ENCODE results near the gene STX3. TPM values are rescaled to one million over a fixed set of nuclear protein-coding genes. Genes with fewer than 3 reads are reported as not detected.

STX3 gene
- total RNA-seq, 4 donors from 2014 or later, result 36.5 to 46.4 (median 41.6) TPM

GRCh38 chr11:59710136-59710847 is 44.9 kb upstream of the STX3 start:
- TF ChIP-seq CTCF (IDR thresholded peaks at IDR 0.05) (no peak), POLR2A (IDR thresholded peaks at IDR 0.05) (no peak)
- Histone ChIP-seq H3K9me3 (no peaks in the 10 kb centered on the region), H3K4me1 (no peaks in the 10 kb centered on the region), H3K36me3 (no peaks in the 10 kb centered on the region), H3K4me3 (replicated peaks in 1 of 3) (no peak overlapping the region), H3K27ac (no peak overlapping the region), H3K27me3 (no peaks in the 10 kb centered on the region)
- intact Hi-C loops (cut with DNase I), result no loop called here
- DNase-seq, result no peak
- WGBS, 2 donors, result 77 to 86% methylated on average over 3 of the region's 3 CpGs

GRCh38 chr11:59713745-59714144 is 41.4 kb upstream of the STX3 start, which contains the start of gene OR10V1:
Gene OR10V1, minus strand, starts transcription at chr11:59713845. Its CDS starts 0 bp downstream, at chr11:59713845.
- WGBS, 2 donors, result 82 to 88% methylated on average over 2 of the region's 2 CpGs
- intact Hi-C loops (cut with DNase I), result no loop called here
- H3K27ac ChIP-seq, result no peak within 1 kb of the TSS

GRCh38 chr11:59716051-59716450 is 39.1 kb upstream of the STX3 start:
- WGBS, 2 donors, result 77 to 80% methylated on average over 3 of the region's 3 CpGs
- no peaks in the 10 kb centered on the region for H3K9me3 ChIP-seq
- no peaks in the 10 kb centered on the region for H3K4me1 ChIP-seq
- no peak for TF ChIP-seq CTCF (IDR thresholded peaks at IDR 0.05)
- no peak for TF ChIP-seq POLR2A (IDR thresholded peaks at IDR 0.05)
- H3K4me3 ChIP-seq (replicated peaks in 1 of 3), result no peak overlapping the region
- no peaks in the 10 kb centered on the region for H3K36me3 ChIP-seq
- H3K27ac ChIP-seq, result no peak overlapping the region
- H3K27me3 ChIP-seq, result no peaks in the 10 kb centered on the region
- no peak for DNase-seq
- intact Hi-C loops (cut with DNase I), result no loop called here

More at GRCh38 chr11:59713745-59714144, 41.4 kb upstream of the STX3 start, which contains the start of gene OR10V1:
- no peak for TF ChIP-seq CTCF (IDR thresholded peaks at IDR 0.05)
- no peak for TF ChIP-seq POLR2A (IDR thresholded peaks at IDR 0.05)
- no peaks in the 10 kb centered on the region for H3K27me3 ChIP-seq
- DNase-seq, result no peak
- H3K36me3 ChIP-seq, result no peaks in the 10 kb centered on the region
- H3K4me1 ChIP-seq, result no peaks in the 10 kb centered on the region
- H3K4me3 ChIP-seq (replicated peaks in 1 of 3), result no peak within 1 kb of the TSS
- no peaks in the 10 kb centered on the region for H3K9me3 ChIP-seq

GRCh38 chr11:59719556-59719955 is 35.6 kb upstream of the STX3 start:
- intact Hi-C loops (cut with DNase I), result no loop called here
- Histone ChIP-seq H3K9me3 (no peaks in the 10 kb centered on the region), H3K36me3 (no peaks in the 10 kb centered on the region), H3K27me3 (no peaks in the 10 kb centered on the region), H3K27ac (no peak overlapping the region), H3K4me3 (replicated peaks in 1 of 3) (no peak overlapping the region), H3K4me1 (no peaks in the 10 kb centered on the region)
- DNase-seq, result no peak
- WGBS, 2 donors, result 88 to 90% methylated on average over 2 of the region's 2 CpGs
- no peak for TF ChIP-seq CTCF (IDR thresholded peaks at IDR 0.05)
- no peak for TF ChIP-seq POLR2A (IDR thresholded peaks at IDR 0.05)

- intact Hi-C loops (cut with DNase I), result no loop called here
- Histone ChIP-seq H3K36me3 (no peaks in the 10 kb centered on the region), H3K4me3 (replicated peaks in 1 of 3) (no peak overlapping the region), H3K27me3 (no peaks in the 10 kb centered on the region), H3K4me1 (no peaks in the 10 kb centered on the region), H3K27ac (no peak overlapping the region), H3K9me3 (no peaks in the 10 kb centered on the region)
- WGBS, 2 donors, result 86 to 92% methylated on average over 3 of the region's 3 CpGs
- no peak for DNase-seq
- TF ChIP-seq CTCF (IDR thresholded peaks at IDR 0.05), result no peak
- TF ChIP-seq POLR2A (IDR thresholded peaks at IDR 0.05), result no peak
Observed at GRCh38 chr11:59724066-59724465, 31.1 kb upstream of the STX3 start.
